Heart right ventricle (tissue), 16 donors: ENCODE measurements around the gene FAM227B. TPM values are rescaled to one million over a fixed set of nuclear protein-coding genes. Genes with fewer than 3 reads are reported as not detected.

ENCODE experiments used
- ATAC-seq, 8 donors: fragments of 200-7000 bp; cut with Tn5 transposase; one replicate each; pipeline ENCODE4 v1.9.1; 2020; ENCODE audit warnings: mild to moderate bottlenecking in 8 of 8, moderate library complexity in 8 of 8, moderate number of reproducible peaks in 1 of 8
- DNase-seq, 2 donors: peaks; one replicate each; pipeline ENCODE4 v3.0.0-alpha.2; 2020
- H3K27ac ChIP-seq, 10 donors: fragments of 200-600 bp; sonication (generic) in 2 of 10; one replicate each; pipeline versions ENCODE4 v1.5.0 to v1.8.0; 2020 to 2022; ENCODE audit warnings: mild to moderate bottlenecking in 3 of 10
- H3K27me3 ChIP-seq, 7 donors: fragments of 200-600 bp; one replicate each; pipeline ENCODE4 v1.8.0; 2021 to 2022; ENCODE audit warnings: mild to moderate bottlenecking in 2 of 7
- H3K36me3 ChIP-seq, 9 donors: fragments of 200-600 bp; sonication (generic) in 1 of 9; one replicate each; pipeline versions ENCODE4 v1.5.0 to v1.8.0; 2020 to 2022; ENCODE audit warnings: mild to moderate bottlenecking in 2 of 9
- H3K4me1 ChIP-seq, 9 donors: fragments of 200-600 bp; sonication (generic) in 1 of 9; one replicate each; pipeline versions ENCODE4 v1.5.0 to v1.8.0; 2020 to 2022; ENCODE audit warnings: mild to moderate bottlenecking in 4 of 9
- H3K4me3 ChIP-seq, 10 donors: fragments of 200-600 bp; sonication (generic) in 2 of 10; one replicate each; pipeline versions ENCODE4 v1.5.0 to v1.8.0; 2020 to 2022; ENCODE audit warnings: mild to moderate bottlenecking in 7 of 10, moderate library complexity in 2 of 10
- H3K9me3 ChIP-seq, 11 donors: fragments of 200-600 bp in 10 of 11; sonication (generic) in 2 of 11; one replicate each; pipeline versions ENCODE4 v1.5.0 to v1.8.0; 2013 to 2022; ENCODE audit warnings: mild to moderate bottlenecking in 2 of 11, control low read depth in 1 of 11, moderate library complexity in 1 of 11
- CTCF ChIP-seq, 9 donors: fragments of 200-600 bp; sonication (generic) in 2 of 9; IDR thresholded peaks; one replicate each; pipeline versions ENCODE4 v1.5.0 to v1.8.0; 2021 to 2022; ENCODE audit warnings: antibody characterized with exemption in 9 of 9, mild to moderate bottlenecking in 5 of 9, moderate library complexity in 1 of 9
- WGBS, 2 donors: extraction: QIAGEN DNeasy Blood & Tissue Kit; methylation state at CpG; one replicate each; pipeline ENCODE4 v1.1.7; 2013; ENCODE audit warnings: inconsistent platforms in 1 of 2; 5-methylcytosine and 5-hydroxymethylcytosine counted together
- intact Hi-C, 10 donors: fragments of 100-400 bp; cut with DNase I; formaldehyde crosslinking; loops; one replicate each; pipeline versions ENCODE4 v1.11.1 to v1.14.2; 2022
- polyA plus RNA-seq, 2 donors: library from polyadenylated mRNA; stranded (reverse); fragments of 200-250 nt; gene quantifications; one replicate each; pipeline ENCODE4 v1.2.3, GENCODE V29; 2013
- total RNA-seq, 10 donors: library from RNA; stranded (reverse); fragmentation: NEBNext Ultra II Directional in 3 of 10; extraction: Animal tissue kit (Norgen Biotek cat#: 25700) in 3 of 10; gene quantifications; one replicate each; pipeline versions ENCODE4 v1.2.1 to v1.2.4, GENCODE V29; 2021 to 2023
- donor health status: Arrhythmogenic right ventricular cardiomyopathy.
- donor health status: ischemic (EF 13 %, LVEDD 7.1; RV severe dilation, severe dysfunction).
- donor health status: healthy with polysubstance abuse.
- donor health status: DM: no; HTN: yes; CAD: no.
- donor health status: DM: no; HTN: no; CAD: no.
- donor health status: ischemic (EF 25% LVEDD 6.9; RV normal size, moderate dysfunction).
- donor health status: ischemic (EF 25% LVEDD 5.7; RV mildly dilated, moderate dysfunction).
- donor health status: healthy.
- donor health status: DM: yes; HTN: yes; CAD: no.
- donor health status: Ischemic cardiomyopathy.
- donor health status: ischemic (EF 35%, LVEDD 5.7; RV mildly dilated, moderate dysfunction).
- donor health status: nonischemic (EF 11% LVEDD 7.7; RV severe dilation, severe dysfunction).
- donor health status: DM: yes; HTN: yes; CAD: no.
- donor health status: PGD.
- donor health status: ischemic (EF 29% LVEDD 5.4; RV normal size, mild dysfunction).
- donor health status: nonischemic (EF 23%, LVEDD 6.1; RV moderate dilation, normal function).

Gene FAM227B
- total and polyA plus RNA-seq, 12 donors: 5.1 to 22.8 (median 14.4) TPM

GRCh38 chr15:49282366-49282765, 338.3 kb downstream of the FAM227B start:
- no peak for ATAC-seq
- TF ChIP-seq CTCF (IDR thresholded peaks at IDR 0.05): no peak
- Histone ChIP-seq H3K27me3 (no peaks in the 10 kb centered on the region), H3K4me3 (no peak overlapping the region), H3K9me3 (no peaks in the 10 kb centered on the region), H3K4me1 (no peaks in the 10 kb centered on the region), H3K36me3 (peaks cover 0 to 54% (median 12%) of the 10 kb centered on the region in 9 donors), H3K27ac (no peak overlapping the region)
- no peak for DNase-seq
- intact Hi-C loops: no loop called here
- WGBS, 2 donors: 86 to 90% methylated on average over 1 of the region's 1 CpG

DNA sequence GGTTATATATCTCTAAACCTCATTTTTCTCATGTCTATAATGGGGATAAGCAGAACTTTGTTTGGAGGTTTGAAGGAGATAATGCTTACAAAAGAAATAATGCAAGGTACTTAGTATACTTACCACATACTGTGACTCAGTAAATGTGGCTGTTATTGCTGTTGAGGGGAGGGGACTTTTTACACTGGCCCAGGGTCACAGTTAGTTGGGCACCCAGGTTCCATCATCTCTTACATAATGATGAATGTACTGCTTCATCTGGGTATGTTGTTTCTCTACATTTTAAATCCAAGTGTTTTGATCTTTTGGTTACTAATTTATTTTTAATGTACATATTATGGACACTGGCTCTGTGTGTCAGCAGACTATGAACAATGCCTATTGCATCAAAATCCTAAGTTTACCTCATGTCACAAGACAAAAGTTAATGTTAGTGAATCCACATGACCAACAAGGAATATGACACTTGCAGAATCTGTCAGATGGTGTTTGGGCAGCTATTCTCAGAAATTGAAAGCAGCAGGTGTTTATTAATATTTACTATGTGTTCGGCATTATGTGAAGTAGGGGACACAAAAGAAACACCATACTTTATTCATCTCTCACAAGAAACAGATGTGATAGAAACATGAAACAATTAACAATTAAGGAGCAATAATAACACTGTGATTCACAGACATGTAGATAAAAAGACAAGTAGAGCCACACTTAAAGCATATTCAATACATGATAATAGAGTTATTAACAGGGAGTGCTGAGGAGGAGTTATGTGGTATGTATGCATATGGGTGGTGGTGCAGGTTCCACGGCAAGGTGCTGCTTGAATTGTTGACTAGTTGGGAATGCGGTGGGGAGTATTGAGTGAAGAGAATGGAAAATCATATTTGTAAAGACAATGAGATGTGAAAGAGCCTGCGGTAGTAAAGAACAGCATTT, 340.8 kb downstream of the FAM227B start:
- TF ChIP-seq CTCF (IDR thresholded peaks at IDR 0.05): no peak
- Histone ChIP-seq H3K36me3 (peaks cover 0 to 31% (median 12%) of the 10 kb centered on the region in 9 donors), H3K4me1 (peaks cover 0 to 8% (median 0%) of the 10 kb centered on the region in 9 donors), H3K27me3 (no peaks in the 10 kb centered on the region), H3K27ac (no peak overlapping the region), H3K4me3 (no peak overlapping the region), H3K9me3 (no peaks in the 10 kb centered on the region)
- intact Hi-C loops: no loop called here
- 96 to 100% methylated on average over 4 of the region's 4 CpGs for WGBS, 2 donors
- ATAC-seq (no peak), DNase-seq (no peak)

- Histone ChIP-seq H3K36me3 (peaks cover 0 to 20% (median 4%) of the 10 kb centered on the region in 9 donors), H3K4me1 (peaks cover 0 to 8% (median 0%) of the 10 kb centered on the region in 9 donors), H3K9me3 (no peaks in the 10 kb centered on the region), H3K4me3 (no peak overlapping the region), H3K27ac (no peak overlapping the region), H3K27me3 (no peaks in the 10 kb centered on the region)
- 92 to 93% methylated on average over 5 of the region's 5 CpGs for WGBS, 2 donors
- intact Hi-C loops: no loop called here
- no peak for DNase-seq
- ATAC-seq: no peak
- TF ChIP-seq CTCF (IDR thresholded peaks at IDR 0.05): no peak
These were observed 341.9 kb downstream of the FAM227B start for GRCh38 chr15:49278751-49279150.

Other genes with a start within 250 kb of the FAM227B start
- 10 to 100 TPM; 12.5 to 44.2 (median 25.0) TPM for gene FGF7, start 197.6 kb downstream of the FAM227B start, total RNA-seq
- gene FGF7, start 197.6 kb downstream of the FAM227B start, polyA plus RNA-seq: 10 to 100 TPM in 1 of 2 donors, 1 to 10 TPM in 1; 9.4 to 12.6 TPM
- 10 to 100 TPM; 14.8 to 23.2 (median 17.7) TPM for gene DTWD1, start 230 bp upstream of the FAM227B start, total RNA-seq
- 10 to 100 TPM; 11.4 to 13.7 TPM for gene DTWD1, start 230 bp upstream of the FAM227B start, polyA plus RNA-seq